Loucy (cell line): ENCODE measurements around the gene ODAM.

Experiments
- H2AFZ ChIP-seq: fragments of 200-600 bp; sonication (generic); 2 replicates; pipeline ENCODE4 v1.6.0; 2016; ENCODE audit warnings: antibody characterized with exemption, mild to moderate bottlenecking, low read length, moderate library complexity
- H3F3A ChIP-seq: fragments of 200-600 bp; 2 replicates; pipeline ENCODE4 v1.6.0; 2016; ENCODE audit warnings: antibody characterized with exemption, low read depth, mild to moderate bottlenecking
- H3K27me3 ChIP-seq: fragments of 200-600 bp; sonication (generic); 2 replicates; pipeline ENCODE4 v1.6.1; 2014; ENCODE audit warnings: low read length, mild to moderate bottlenecking; ENCODE audit not compliant: insufficient read depth, poor library complexity, severe bottlenecking
- H3K36me3 ChIP-seq: fragments of 200-600 bp; sonication (generic); 2 replicates; pipeline ENCODE4 v1.6.1; 2016; ENCODE audit warnings: low read length; ENCODE audit not compliant: insufficient read depth
- H3K4me1 ChIP-seq: fragments of 200-600 bp; sonication (generic); 2 replicates; pipeline ENCODE4 v1.5.1; 2014; ENCODE audit warnings: low read length, mild to moderate bottlenecking; ENCODE audit not compliant: insufficient read depth, poor library complexity, severe bottlenecking
- H3K4me2 ChIP-seq: fragments of 200-600 bp; sonication (generic); 2 replicates; pipeline ENCODE4 v1.6.0; 2014; ENCODE audit warnings: antibody characterized with exemption, low read length, low read depth, mild to moderate bottlenecking; ENCODE audit not compliant: poor library complexity, severe bottlenecking
- H3K4me3 ChIP-seq: fragments of 200-600 bp; sonication (generic); 2 replicates; pipeline ENCODE4 v1.5.1; 2014; ENCODE audit warnings: low read length, mild to moderate bottlenecking, mixed read lengths; ENCODE audit not compliant: poor library complexity, severe bottlenecking
- H3K79me2 ChIP-seq: fragments of 200-600 bp; sonication (generic); 2 replicates; pipeline ENCODE4 v1.6.1; 2014; ENCODE audit warnings: low read length; ENCODE audit not compliant: insufficient read depth
- H3K9ac ChIP-seq: fragments of 200-600 bp; sonication (generic); 2 replicates; pipeline ENCODE4 v1.6.0; 2014; ENCODE audit warnings: mild to moderate bottlenecking, low read depth, low read length, moderate library complexity; ENCODE audit not compliant: poor library complexity, severe bottlenecking
- H3K9me2 ChIP-seq: fragments of 200-600 bp; sonication (generic); replicated peaks from 2 replicates; pipeline ENCODE4 v1.6.1; 2016; ENCODE audit warnings: low read depth, low read length, mixed read lengths
- H3K9me3 ChIP-seq: fragments of 200-600 bp; sonication (generic); 2 replicates; pipeline ENCODE4 v1.6.1; 2014; ENCODE audit warnings: mild to moderate bottlenecking, antibody characterized with exemption, low read length, low read depth; ENCODE audit not compliant: insufficient read depth
- H4K20me1 ChIP-seq: fragments of 200-600 bp; sonication (generic); 2 replicates; pipeline ENCODE4 v1.6.0; 2014; ENCODE audit warnings: antibody characterized with exemption, low read length, mild to moderate bottlenecking; ENCODE audit not compliant: insufficient read depth, poor library complexity, severe bottlenecking
- EZH2phosphoT487 ChIP-seq: fragments of 200-600 bp; IDR thresholded peaks from 2 replicates; pipeline ENCODE4 v1.6.1; 2018; ENCODE audit warnings: antibody characterized with exemption, mild to moderate bottlenecking, moderate library complexity, borderline replicate concordance
- TF ChIP-seq, protein P1 (sequence below): fragments of 200-600 bp; sonication (generic); conservative IDR thresholded peaks from 2 replicates; pipeline ENCODE4 v1.5.1; 2014; ENCODE audit warnings: mild to moderate bottlenecking, antibody characterized with exemption, low read length

Gene ODAM

DNA sequence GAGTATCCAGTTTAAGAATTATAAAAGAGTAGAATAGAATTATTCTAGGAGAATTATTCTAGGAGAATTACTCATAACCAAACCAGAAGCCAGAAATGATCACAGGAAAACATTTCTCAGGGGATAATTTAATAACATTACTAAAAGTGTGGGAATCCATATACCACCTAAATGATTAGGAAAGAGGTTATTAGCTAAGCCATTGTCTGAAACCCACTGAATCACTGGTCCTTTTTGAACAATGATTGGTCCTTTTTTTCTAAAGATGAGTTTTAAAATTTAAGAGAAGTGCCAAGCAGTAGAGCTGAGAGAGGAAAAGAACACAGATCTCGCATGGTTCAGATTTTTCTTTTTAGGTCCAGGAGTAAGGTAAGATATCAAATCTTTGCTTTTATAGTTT, at the start of gene ODAM:
ODAM (plus strand) TSS at position 301 of the 400 bp plus-strand sequence. CDS start 819 bp downstream, outside the sequence.
- no peaks in the 10 kb centered on the region for H3K79me2 ChIP-seq
- H3K36me3 ChIP-seq, result no peaks in the 10 kb centered on the region
- H3K4me2 ChIP-seq, result no peak within 1 kb of the TSS
- H3K9ac ChIP-seq, result no peak within 1 kb of the TSS
- no peaks in the 10 kb centered on the region for H3K27me3 ChIP-seq
- no peaks in the 10 kb centered on the region for H3K9me2 ChIP-seq
- H3K4me1 ChIP-seq, result no peaks in the 10 kb centered on the region
- no peak for TF ChIP-seq EZH2phosphoT487
- TF ChIP-seq, protein P1, sequence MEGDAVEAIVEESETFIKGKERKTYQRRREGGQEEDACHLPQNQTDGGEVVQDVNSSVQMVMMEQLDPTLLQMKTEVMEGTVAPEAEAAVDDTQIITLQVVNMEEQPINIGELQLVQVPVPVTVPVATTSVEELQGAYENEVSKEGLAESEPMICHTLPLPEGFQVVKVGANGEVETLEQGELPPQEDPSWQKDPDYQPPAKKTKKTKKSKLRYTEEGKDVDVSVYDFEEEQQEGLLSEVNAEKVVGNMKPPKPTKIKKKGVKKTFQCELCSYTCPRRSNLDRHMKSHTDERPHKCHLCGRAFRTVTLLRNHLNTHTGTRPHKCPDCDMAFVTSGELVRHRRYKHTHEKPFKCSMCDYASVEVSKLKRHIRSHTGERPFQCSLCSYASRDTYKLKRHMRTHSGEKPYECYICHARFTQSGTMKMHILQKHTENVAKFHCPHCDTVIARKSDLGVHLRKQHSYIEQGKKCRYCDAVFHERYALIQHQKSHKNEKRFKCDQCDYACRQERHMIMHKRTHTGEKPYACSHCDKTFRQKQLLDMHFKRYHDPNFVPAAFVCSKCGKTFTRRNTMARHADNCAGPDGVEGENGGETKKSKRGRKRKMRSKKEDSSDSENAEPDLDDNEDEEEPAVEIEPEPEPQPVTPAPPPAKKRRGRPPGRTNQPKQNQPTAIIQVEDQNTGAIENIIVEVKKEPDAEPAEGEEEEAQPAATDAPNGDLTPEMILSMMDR, result no peak
- H3K4me3 ChIP-seq, result no peak within 1 kb of the TSS
- no peaks in the 10 kb centered on the region for H3F3A ChIP-seq
- no peak within 1 kb of the TSS for H2AFZ ChIP-seq
- H3K9me3 ChIP-seq, result no peaks in the 10 kb centered on the region
- no peaks in the 10 kb centered on the region for H4K20me1 ChIP-seq

DNA sequence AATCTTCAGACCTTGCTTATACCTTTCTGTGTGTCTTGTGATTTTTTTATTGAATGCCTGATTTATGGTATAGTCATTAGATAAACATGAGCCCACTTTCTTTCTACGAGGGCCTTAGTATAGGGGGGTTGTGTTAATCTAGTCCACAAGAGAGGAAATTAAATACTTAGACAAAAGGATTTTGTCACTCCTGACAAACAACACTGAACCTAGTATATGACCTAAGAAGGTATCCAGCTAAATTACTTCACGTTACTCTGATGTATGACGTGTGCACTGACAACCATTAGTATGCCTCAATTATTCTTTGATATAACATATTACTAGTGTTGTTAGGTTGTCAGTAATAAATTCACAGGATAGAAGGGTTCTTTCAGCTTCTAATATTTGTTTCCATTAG, 44.3 kb upstream of the ODAM start:
- H3K4me2 ChIP-seq, result no peak overlapping the region
- no peaks in the 10 kb centered on the region for H3K36me3 ChIP-seq
- H3K9me2 ChIP-seq, result no peaks in the 10 kb centered on the region
- H4K20me1 ChIP-seq, result no peaks in the 10 kb centered on the region
- TF ChIP-seq EZH2phosphoT487, result no peak
- TF ChIP-seq, protein P1, result no peak
- no peaks in the 10 kb centered on the region for H3F3A ChIP-seq
- H3K27me3 ChIP-seq, result no peaks in the 10 kb centered on the region
- H3K4me3 ChIP-seq, result no peak overlapping the region
- no peaks in the 10 kb centered on the region for H3K9me3 ChIP-seq
- H2AFZ ChIP-seq, result no peak overlapping the region
- no peak overlapping the region for H3K9ac ChIP-seq
- H3K79me2 ChIP-seq, result no peaks in the 10 kb centered on the region
- H3K4me1 ChIP-seq, result no peaks in the 10 kb centered on the region

DNA sequence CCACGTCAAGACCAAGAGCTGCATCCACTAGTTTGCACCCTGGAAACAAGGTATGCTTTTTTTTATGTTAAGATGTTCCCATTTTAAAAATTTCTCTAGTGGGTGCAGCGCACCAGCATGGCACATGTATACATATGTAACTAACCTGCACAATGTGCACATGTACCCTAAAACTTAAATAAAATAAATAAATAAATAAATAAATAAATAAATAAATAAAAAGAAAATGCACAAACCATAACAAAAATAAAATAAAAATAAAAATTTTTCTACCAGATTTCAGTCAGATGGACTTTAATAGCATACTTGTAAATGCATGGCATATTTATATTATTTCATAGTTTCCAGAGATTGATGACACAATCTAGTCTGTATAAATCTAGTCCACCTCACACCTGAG, 43.4 kb upstream of the ODAM start:
- no peak overlapping the region for H3K9ac ChIP-seq
- H3K9me3 ChIP-seq, result no peaks in the 10 kb centered on the region
- no peaks in the 10 kb centered on the region for H3F3A ChIP-seq
- no peak for TF ChIP-seq EZH2phosphoT487
- TF ChIP-seq, protein P1, result no peak
- H3K9me2 ChIP-seq, result no peaks in the 10 kb centered on the region
- H3K4me2 ChIP-seq, result no peak overlapping the region
- H3K4me1 ChIP-seq, result no peaks in the 10 kb centered on the region
- H2AFZ ChIP-seq, result no peak overlapping the region
- H3K27me3 ChIP-seq, result no peaks in the 10 kb centered on the region
- no peaks in the 10 kb centered on the region for H3K36me3 ChIP-seq
- no peaks in the 10 kb centered on the region for H3K79me2 ChIP-seq
- H3K4me3 ChIP-seq, result no peak overlapping the region
- no peaks in the 10 kb centered on the region for H4K20me1 ChIP-seq
